ENCODE results near the gene WBP2NL. TPM values are rescaled to one million over a fixed set of nuclear protein-coding genes. Genes with fewer than 3 reads are reported as not detected.

WBP2NL gene
- total RNA-seq, 1 experiment from 2014 or later: 0.22 TPM

GRCh38 chr22:41983513-41984405 is 14.8 kb upstream of the WBP2NL start:
- H3K23ac ChIP-seq (ENCODE audit: insufficient read length, low read depth, low read length): no peak overlapping the region
- H3K56ac ChIP-seq (ENCODE audit: insufficient read length, low read depth, low read length): no peak overlapping the region
- no peak overlapping the region for H3K27ac ChIP-seq (ENCODE audit: insufficient read length, low read depth, low read length)
- DNase-seq: no peak
- no peak overlapping the region for H3T11ph ChIP-seq (ENCODE audit: low read length)
- H4K20me1 ChIP-seq (ENCODE audit: control insufficient read depth, insufficient read depth, insufficient read length): no peaks in the 10 kb centered on the region
- Mint-ChIP-seq H3K27ac (no peak overlapping the region), H3K9me3 (no peaks in the 10 kb centered on the region), H3K4me1 (peaks cover 0 to 3% of the 10 kb centered on the region in 2 experiments; a peak in 2 of 4 replicates), H3K36me3 (ENCODE audit: insufficient read depth in 1 of 3, low read depth in 3 of 3) (peaks cover 10 to 30% (median 27%) of the 10 kb centered on the region in 3 experiments), H3K27me3 (ENCODE audit: low read depth) (peaks cover 11% of the 10 kb centered on the region), H3K4me3 (no peak overlapping the region)
- no peak overlapping the region for H2BK15ac ChIP-seq (ENCODE audit: low read depth, low read length)
- no peak overlapping the region for H3K4ac ChIP-seq (ENCODE audit: low read depth, low read length)
- no peak overlapping the region for H2AFZ ChIP-seq (ENCODE audit: low read length)
- WGBS (ENCODE audit: extremely low coverage, insufficient read length, low lambda C conversion rate): no CpG with 5 or more reads among the region's 6 CpGs
- H3K9me3 ChIP-seq (ENCODE audit: control insufficient read depth, low read depth, low read length): no peaks in the 10 kb centered on the region
- no peak overlapping the region for H3K4me2 ChIP-seq (ENCODE audit: insufficient read depth, insufficient read length, low read length)
- H3K79me1 ChIP-seq (ENCODE audit: insufficient read depth, low read depth, low read length, poor library complexity, severe bottlenecking): no peaks in the 10 kb centered on the region
- TF ChIP-seq, protein P1, sequence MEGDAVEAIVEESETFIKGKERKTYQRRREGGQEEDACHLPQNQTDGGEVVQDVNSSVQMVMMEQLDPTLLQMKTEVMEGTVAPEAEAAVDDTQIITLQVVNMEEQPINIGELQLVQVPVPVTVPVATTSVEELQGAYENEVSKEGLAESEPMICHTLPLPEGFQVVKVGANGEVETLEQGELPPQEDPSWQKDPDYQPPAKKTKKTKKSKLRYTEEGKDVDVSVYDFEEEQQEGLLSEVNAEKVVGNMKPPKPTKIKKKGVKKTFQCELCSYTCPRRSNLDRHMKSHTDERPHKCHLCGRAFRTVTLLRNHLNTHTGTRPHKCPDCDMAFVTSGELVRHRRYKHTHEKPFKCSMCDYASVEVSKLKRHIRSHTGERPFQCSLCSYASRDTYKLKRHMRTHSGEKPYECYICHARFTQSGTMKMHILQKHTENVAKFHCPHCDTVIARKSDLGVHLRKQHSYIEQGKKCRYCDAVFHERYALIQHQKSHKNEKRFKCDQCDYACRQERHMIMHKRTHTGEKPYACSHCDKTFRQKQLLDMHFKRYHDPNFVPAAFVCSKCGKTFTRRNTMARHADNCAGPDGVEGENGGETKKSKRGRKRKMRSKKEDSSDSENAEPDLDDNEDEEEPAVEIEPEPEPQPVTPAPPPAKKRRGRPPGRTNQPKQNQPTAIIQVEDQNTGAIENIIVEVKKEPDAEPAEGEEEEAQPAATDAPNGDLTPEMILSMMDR (conservative IDR thresholded peaks at IDR 0.05): no peak
- no peaks in the 10 kb centered on the region for H3K4me1 ChIP-seq (ENCODE audit: insufficient read depth, low read length)
- no peaks in the 10 kb centered on the region for H3K79me2 ChIP-seq (ENCODE audit: insufficient read depth, low read length)
- no peak overlapping the region for H3K9ac ChIP-seq (ENCODE audit: extremely low read depth, insufficient read length, low read length)
- H3K23me2 ChIP-seq (ENCODE audit: insufficient read length, low read depth, low read length, poor library complexity, severe bottlenecking): no peaks in the 10 kb centered on the region
- H4K8ac ChIP-seq (replicated peaks; ENCODE audit: insufficient read length, low read depth, low read length): no peak overlapping the region
- H2BK5ac ChIP-seq (ENCODE audit: insufficient read length, low read length): no peak overlapping the region
- H4K91ac ChIP-seq (ENCODE audit: insufficient read length, low read depth, low read length): no peak overlapping the region
- no peak overlapping the region for H4K5ac ChIP-seq (ENCODE audit: insufficient read length, low read depth, low read length)
- H3K27me3 ChIP-seq (ENCODE audit: insufficient read depth, low read length): no peaks in the 10 kb centered on the region
- H2AK5ac ChIP-seq (ENCODE audit: insufficient read length, low read length): no peak overlapping the region
- no peak overlapping the region for H2BK12ac ChIP-seq (ENCODE audit: insufficient read length, low read depth, low read length)
- H3K14ac ChIP-seq (ENCODE audit: insufficient read depth, low read length): no peak overlapping the region
- H2BK20ac ChIP-seq (ENCODE audit: low read depth, low read length, poor library complexity, severe bottlenecking): no peak overlapping the region
- H2BK120ac ChIP-seq (ENCODE audit: low read depth, low read length, poor library complexity, severe bottlenecking): no peak overlapping the region
- no peak overlapping the region for H3K18ac ChIP-seq (ENCODE audit: insufficient read length, low read depth, low read length)
